Hepatocyte (in vitro differentiated cells): Measurements from ENCODE around the gene PLS1. TPM values are rescaled to one million over a fixed set of nuclear protein-coding genes. Genes with fewer than 3 reads are reported as not detected.
"Not testable (repeated sequence)": the region's sequence is repeated elsewhere in the genome, so short reads cannot be mapped to it uniquely, and the experiment has no call there.

ENCODE experiments used
- DNase-seq: peaks from one replicate; pipeline ENCODE4 v3.0.0-alpha.2; 2016; ENCODE audit warnings: low spot score
- H2AFZ ChIP-seq: fragments of 200-600 bp; sonication (generic); 2 replicates; pipeline ENCODE4 v1.6.0; 2016; ENCODE audit warnings: antibody characterized with exemption, mild to moderate bottlenecking
- H3K27ac ChIP-seq: fragments of 200-600 bp; sonication (generic); 2 replicates; pipeline ENCODE4 v1.5.1; 2016; ENCODE audit warnings: mild to moderate bottlenecking
- H3K27me3 ChIP-seq: fragments of 200-600 bp; sonication (generic); 2 replicates; pipeline ENCODE4 v1.6.1; 2016
- H3K36me3 ChIP-seq: fragments of 200-600 bp; sonication (generic); replicated peaks from 2 replicates; pipeline ENCODE4 v1.5.1; 2016; ENCODE audit warnings: low read depth; ENCODE audit not compliant: insufficient read depth
- H3K4me1 ChIP-seq: fragments of 200-600 bp; sonication (generic); 2 replicates; pipeline ENCODE4 v1.5.1; 2016; ENCODE audit warnings: mild to moderate bottlenecking, moderate library complexity; ENCODE audit not compliant: insufficient read depth
- H3K4me2 ChIP-seq: fragments of 200-600 bp; sonication (generic); 2 replicates; pipeline ENCODE4 v1.6.0; 2016
- H3K4me3 ChIP-seq: fragments of 200-600 bp; sonication (generic); 2 replicates; pipeline ENCODE4 v1.5.1; 2016; ENCODE audit warnings: mild to moderate bottlenecking
- H3K79me2 ChIP-seq: fragments of 200-600 bp; sonication (generic); 2 replicates; pipeline ENCODE4 v1.6.0; 2017; ENCODE audit warnings: mild to moderate bottlenecking
- H3K9me2 ChIP-seq: fragments of 200-600 bp; sonication (generic); replicated peaks from 2 replicates; pipeline ENCODE4 v1.6.0; 2017; ENCODE audit warnings: mild to moderate bottlenecking; ENCODE audit not compliant: insufficient read depth
- H3K9me3 ChIP-seq: fragments of 200-600 bp; sonication (generic); 2 replicates; pipeline ENCODE4 v1.5.1; 2016; ENCODE audit warnings: low read depth, mild to moderate bottlenecking
- H4K20me1 ChIP-seq: fragments of 200-600 bp; sonication (generic); 2 replicates; pipeline ENCODE4 v1.6.0; 2016; ENCODE audit warnings: mild to moderate bottlenecking; ENCODE audit not compliant: insufficient read depth, poor library complexity, severe bottlenecking
- CTCF ChIP-seq: fragments of 200-600 bp; sonication (generic); IDR thresholded peaks from 2 replicates; pipeline ENCODE4 v1.5.1; 2016; ENCODE audit warnings: antibody characterized with exemption, mild to moderate bottlenecking; ENCODE audit not compliant: poor library complexity
- EZH2 ChIP-seq: fragments of 200-600 bp; sonication (generic); IDR thresholded peaks from 2 replicates; pipeline ENCODE4 v1.6.1; 2016; ENCODE audit warnings: antibody characterized with exemption, mild to moderate bottlenecking, borderline replicate concordance
- EZH2phosphoT487 ChIP-seq: fragments of 200-600 bp; sonication (generic); IDR thresholded peaks from one replicate; pipeline ENCODE4 v1.6.1; 2018; ENCODE audit warnings: antibody characterized with exemption, mild to moderate bottlenecking, low read depth, moderate library complexity; ENCODE audit not compliant: unreplicated experiment, severe bottlenecking
- WGBS: methylation state at CpG from one replicate; pipeline ENCODE4 v1.1.6; 2016; ENCODE audit warnings: low lambda C conversion rate; ENCODE audit errors: missing lambda C conversion rate; 5-methylcytosine and 5-hydroxymethylcytosine counted together
- polyA plus RNA-seq: library from polyadenylated mRNA; unstranded; fragments of >200 nt; fragmentation: Nextera tagmentation; extraction: Ambion mirVana; gene quantifications from 2 replicates; pipeline ENCODE4 v1.2.1, GENCODE V29; 2016
- total RNA-seq: library from RNA; depleted of rRNA; stranded (reverse); fragments of >200 nt; gene quantifications from 2 replicates; pipeline ENCODE4 v1.2.3, GENCODE V29; 2014

PLS1 gene
- total and polyA plus RNA-seq, 2 experiments from 2014 or later = 9.7 to 22.8 TPM

DNA sequence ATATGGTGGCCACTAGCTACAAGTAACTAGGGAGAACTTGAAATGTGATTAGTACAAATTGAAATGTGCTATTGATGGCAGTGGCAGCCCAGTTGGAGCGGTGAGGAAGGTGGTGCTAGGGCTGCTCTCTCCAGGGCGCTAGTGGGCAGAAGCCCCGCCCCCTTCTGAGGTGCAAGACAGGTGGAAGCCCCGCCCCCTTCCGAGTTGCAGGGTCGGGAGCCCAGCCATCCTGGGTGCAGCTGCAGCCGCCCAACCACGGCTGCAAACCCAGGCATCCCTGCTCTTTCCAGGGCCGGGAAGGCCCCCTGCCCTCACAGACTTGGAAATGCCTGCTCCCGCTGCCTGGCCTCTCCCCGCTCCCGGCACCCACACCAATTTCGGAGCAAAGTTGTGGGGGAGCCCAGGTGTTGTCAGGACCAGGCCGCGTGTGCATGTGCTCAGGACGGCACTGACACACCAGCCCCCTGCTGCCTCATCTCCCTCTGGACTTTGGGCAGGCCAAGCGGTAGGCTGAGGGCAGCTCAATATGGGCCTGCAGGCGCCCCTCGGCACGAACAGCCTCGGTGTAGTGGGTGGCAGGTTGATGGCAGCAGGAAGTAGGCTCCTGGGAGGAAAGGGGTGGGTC, 27.7 kb upstream of the PLS1 start:
- Histone ChIP-seq H2AFZ (no peak overlapping the region), H3K9me2 (no peaks in the 10 kb centered on the region), H3K79me2 (peaks cover 19% of the 10 kb centered on the region), H3K27ac (no peak overlapping the region), H3K9me3 (no peaks in the 10 kb centered on the region), H3K4me2 (no peak overlapping the region), H3K4me3 (no peak overlapping the region), H4K20me1 (no peaks in the 10 kb centered on the region), H3K27me3 (no peaks in the 10 kb centered on the region), H3K36me3 (no peaks in the 10 kb centered on the region), H3K4me1 (no peaks in the 10 kb centered on the region)
- DNase-seq = no peak
- TF ChIP-seq EZH2phosphoT487 (no peak), EZH2 (no peak), CTCF (no peak)
- 88% methylated on average over 21 of the region's 21 CpGs for WGBS

GRCh38 chr3:142569422-142569821, 26.8 kb upstream of the PLS1 start:
- not testable (repeated sequence) for H3K27ac ChIP-seq, H3K4me2 ChIP-seq, H3K4me3 ChIP-seq

GRCh38 chr3:142574223-142574622, 22.0 kb upstream of the PLS1 start:
- H3K79me2 ChIP-seq = peaks cover 62% of the 10 kb centered on the region
- H3K9me2 ChIP-seq, H3K36me3 ChIP-seq, H4K20me1 ChIP-seq, H3K9me3 ChIP-seq, H3K4me3 ChIP-seq, DNase-seq, H3K4me1 ChIP-seq, H3K27ac ChIP-seq, H3K27me3 ChIP-seq, H3K4me2 ChIP-seq, H2AFZ ChIP-seq: not testable (repeated sequence)
- WGBS = 97% methylated on average over 3 of the region's 3 CpGs

More at GRCh38 chr3:142569422-142569821, 26.8 kb upstream of the PLS1 start:
- DNase-seq, H3K9me2 ChIP-seq, H3K4me1 ChIP-seq, H2AFZ ChIP-seq, H3K9me3 ChIP-seq, H4K20me1 ChIP-seq, H3K36me3 ChIP-seq, H3K27me3 ChIP-seq: not testable (repeated sequence)
- peaks cover 28% of the 10 kb centered on the region for H3K79me2 ChIP-seq
- 91% methylated on average over 3 of the region's 3 CpGs for WGBS

GRCh38 chr3:142574665-142575064, 21.5 kb upstream of the PLS1 start:
- DNase-seq = no peak
- Histone ChIP-seq H4K20me1 (no peaks in the 10 kb centered on the region), H2AFZ (no peak overlapping the region), H3K27me3 (no peaks in the 10 kb centered on the region), H3K9me2 (no peaks in the 10 kb centered on the region), H3K9me3 (no peaks in the 10 kb centered on the region), H3K4me3 (no peak overlapping the region), H3K36me3 (no peaks in the 10 kb centered on the region), H3K79me2 (peaks cover 58% of the 10 kb centered on the region), H3K27ac (no peak overlapping the region), H3K4me2 (no peak overlapping the region), H3K4me1 (peaks cover 14% of the 10 kb centered on the region)
- TF ChIP-seq CTCF (no peak), EZH2 (no peak), EZH2phosphoT487 (no peak)
- WGBS = 64% methylated on average over 1 of the region's 1 CpG
